GM10266 (cell line): ENCODE data around the gene NDUFS8.

ENCODE experiments used
- DNase-seq: peaks from one replicate; pipeline ENCODE4 v3.0.0; 2012; ENCODE audit errors: extremely low spot score
- TF ChIP-seq, protein P1 (sequence below): IDR thresholded peaks from 2 replicates; pipeline ENCODE4 v1.5.1; 2012; ENCODE audit warnings: mild to moderate bottlenecking, low read depth; ENCODE audit not compliant: control insufficient read depth, insufficient read depth; ENCODE audit errors: missing control alignments

Gene NDUFS8

DNA sequence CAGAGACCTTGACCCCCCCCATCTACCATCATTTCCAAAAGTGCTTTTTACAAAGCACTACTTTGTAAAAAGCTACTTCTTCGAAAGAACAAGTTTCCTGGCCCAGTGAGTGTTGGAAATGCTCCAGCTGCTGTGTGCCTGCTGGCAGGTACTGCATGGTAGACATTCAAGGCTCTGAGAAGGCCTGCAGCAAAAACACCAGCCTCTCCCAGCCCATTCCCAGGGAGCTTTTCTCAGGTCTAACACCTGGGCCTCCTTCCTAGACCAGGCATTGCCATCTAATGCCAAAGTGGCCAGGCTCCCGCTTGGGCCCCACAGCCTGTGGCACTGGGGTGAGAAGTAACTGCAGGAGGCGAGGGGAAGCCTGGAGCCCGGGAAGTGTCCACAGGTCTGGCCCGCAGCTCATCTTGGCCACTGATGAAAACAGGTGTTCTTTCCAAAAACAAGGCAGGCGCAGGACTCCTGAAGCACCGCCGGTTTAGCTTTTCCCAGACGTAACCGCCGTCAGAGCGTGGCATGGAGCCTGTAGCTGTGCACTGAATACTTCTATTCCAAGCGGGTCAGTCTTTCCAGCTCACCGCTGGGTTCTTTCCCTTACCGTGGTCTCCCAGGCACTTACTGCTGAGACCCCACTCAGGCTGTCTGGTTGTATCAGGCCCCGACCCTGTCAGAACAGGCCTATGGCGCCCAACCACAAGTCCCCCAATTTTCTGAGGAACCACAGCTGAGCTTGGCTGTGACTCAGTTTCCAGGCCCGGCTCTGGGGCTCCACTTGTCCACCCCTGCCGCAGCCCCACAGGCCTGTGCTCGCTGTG, 7.1 kb downstream of the NDUFS8 start:
- DNase-seq, result no peak
- TF ChIP-seq, protein P1, sequence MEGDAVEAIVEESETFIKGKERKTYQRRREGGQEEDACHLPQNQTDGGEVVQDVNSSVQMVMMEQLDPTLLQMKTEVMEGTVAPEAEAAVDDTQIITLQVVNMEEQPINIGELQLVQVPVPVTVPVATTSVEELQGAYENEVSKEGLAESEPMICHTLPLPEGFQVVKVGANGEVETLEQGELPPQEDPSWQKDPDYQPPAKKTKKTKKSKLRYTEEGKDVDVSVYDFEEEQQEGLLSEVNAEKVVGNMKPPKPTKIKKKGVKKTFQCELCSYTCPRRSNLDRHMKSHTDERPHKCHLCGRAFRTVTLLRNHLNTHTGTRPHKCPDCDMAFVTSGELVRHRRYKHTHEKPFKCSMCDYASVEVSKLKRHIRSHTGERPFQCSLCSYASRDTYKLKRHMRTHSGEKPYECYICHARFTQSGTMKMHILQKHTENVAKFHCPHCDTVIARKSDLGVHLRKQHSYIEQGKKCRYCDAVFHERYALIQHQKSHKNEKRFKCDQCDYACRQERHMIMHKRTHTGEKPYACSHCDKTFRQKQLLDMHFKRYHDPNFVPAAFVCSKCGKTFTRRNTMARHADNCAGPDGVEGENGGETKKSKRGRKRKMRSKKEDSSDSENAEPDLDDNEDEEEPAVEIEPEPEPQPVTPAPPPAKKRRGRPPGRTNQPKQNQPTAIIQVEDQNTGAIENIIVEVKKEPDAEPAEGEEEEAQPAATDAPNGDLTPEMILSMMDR, result no peak

DNA sequence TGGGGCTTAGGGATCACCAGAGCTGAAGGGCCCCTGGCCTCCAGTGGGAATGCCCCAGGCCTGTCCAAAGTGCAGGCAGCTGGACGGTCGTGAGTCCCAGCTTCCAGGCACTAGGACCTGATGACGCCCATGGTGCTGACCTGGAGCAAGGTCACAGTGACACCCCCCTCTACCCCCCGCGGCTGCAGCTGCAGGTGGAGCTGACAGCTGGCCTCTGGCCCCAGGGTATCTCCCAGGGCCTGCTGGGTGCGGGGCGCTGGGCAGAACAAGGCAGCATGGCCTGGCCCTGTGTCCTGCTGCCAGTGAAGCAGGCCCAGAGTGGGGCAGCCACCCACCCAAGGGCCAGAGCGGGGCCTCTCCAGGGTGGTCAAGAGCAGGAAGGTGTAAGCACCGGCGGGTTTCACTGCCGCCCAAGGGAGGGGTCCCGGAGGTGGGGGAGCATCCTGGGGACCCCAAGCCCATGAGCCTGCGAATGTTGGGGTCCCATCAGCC, 7.8 kb downstream of the NDUFS8 start:
- TF ChIP-seq, protein P1, result no peak

DNA sequence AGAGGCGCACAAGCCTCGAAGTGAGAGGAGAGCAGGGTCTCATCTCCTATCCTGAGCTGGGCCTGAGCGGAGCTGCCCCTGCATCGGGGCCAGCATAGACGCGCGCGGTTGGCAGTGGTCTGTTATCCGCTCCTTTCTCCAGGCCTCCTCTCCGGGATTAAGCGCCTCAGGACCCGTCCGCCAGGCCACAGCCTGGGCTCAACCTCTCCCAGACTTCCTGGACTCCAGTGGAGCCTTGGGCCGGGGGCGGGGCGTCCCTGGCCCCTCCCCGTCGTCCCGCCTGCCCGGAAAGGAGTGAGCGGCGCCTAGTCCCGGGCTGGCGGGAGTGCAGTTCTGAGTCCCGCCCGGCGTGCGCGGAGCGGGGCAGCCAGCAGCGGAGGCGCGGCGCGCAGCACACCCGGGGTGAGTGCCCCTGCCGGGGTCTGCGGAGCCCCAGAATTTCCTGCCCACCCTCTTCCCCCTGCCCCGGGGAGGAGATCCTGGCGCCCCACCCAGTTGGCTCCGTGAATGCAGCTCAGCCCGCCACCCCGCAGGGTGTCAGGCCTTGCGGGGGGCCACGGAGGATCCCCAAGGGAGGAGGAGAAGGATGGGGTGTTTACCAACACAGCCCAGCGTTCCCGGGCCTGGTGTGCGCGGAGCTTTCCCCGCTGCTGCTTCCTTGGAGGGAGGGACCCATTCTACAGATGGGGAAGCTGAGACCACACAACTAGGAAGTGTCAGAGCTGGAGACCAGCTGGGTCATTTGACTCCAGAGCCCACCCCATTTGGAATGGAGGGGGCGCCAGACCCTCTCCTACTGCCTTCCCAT, 8.4 kb downstream of the NDUFS8 start, which contains the start of gene TCIRG1:
Gene TCIRG1 (plus strand): TSS at position 308 of the 808 bp plus-strand sequence. CDS start 2,247 bp downstream, outside the sequence.
- DNase-seq, result peak; percentile 93
- TF ChIP-seq, protein P1, result no peak

More for the DNA sequence above, 7.8 kb downstream of the NDUFS8 start:
- no peak for DNase-seq

DNA sequence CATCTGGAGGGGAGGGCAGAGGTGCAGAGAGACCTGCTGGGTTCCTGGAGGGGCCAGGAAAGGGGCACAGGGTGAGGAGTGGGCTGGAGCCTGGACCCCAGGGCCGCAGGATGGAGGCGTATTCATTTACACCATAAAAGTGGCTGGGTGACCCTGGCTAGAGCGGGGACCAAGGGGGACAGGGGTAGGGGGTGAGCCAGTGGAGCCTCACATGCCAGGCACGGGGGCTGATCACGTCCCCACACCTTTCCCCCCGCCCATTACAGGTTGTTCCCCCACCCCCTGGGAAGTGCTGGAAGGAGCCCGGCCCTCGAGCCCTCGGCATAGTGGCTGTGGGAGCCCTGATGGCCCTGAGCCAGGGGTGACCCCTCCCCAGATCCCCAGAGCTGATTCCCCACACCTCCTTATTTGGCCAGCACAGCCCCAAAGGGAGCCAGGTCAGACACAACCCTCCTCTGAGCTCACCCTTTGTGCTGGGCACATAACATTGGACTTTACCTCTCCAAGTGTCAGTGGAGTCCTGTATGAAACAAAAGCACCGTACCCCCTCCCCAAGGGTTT, 9.1 kb downstream of the NDUFS8 start:
- TF ChIP-seq, protein P1, result no peak
- no peak for DNase-seq

DNA sequence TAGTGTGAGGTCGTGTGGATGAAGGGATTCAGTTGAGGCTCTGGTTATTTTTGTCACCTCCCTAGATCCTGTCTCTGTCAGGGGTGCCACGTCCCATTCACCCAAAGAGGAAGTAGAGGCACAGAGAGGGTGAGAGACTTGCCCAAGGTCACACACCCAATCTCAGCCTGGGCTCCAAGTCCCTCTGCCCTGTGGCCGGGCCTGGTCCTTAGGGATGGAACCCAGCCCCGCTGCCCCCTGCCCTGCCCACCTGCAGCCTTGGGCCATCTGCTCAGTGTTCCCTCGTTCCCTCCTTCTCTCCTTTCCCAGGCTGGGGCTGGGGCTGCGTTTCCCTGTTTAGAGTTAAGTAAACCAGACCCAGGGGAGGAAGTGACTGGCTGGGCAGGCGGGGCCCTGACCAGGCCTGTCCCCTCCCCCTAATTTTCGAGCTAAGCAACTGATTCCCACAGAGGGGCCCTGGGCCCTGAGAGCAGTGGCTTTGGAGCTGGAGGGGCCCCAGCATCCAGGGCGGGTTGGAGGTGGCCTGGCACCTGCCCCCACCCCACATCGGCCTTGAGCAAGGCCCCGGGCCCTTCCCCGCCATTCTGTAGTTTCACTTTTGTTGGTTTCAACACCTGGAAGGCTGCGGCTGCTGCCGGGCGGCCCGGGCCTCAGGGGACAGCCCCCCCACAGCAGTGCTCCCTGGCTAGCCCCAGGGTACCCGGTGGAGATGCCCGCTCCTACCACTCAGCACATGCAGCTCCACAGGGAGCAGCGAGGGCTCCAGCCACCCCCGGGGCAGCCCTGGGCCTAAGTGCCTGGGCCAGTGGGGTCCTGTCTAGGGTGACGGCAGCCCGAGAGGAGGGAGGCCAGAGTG, 9.8 kb downstream of the NDUFS8 start:
- TF ChIP-seq, protein P1, result no peak
- DNase-seq, result peak; percentile 89

DNA sequence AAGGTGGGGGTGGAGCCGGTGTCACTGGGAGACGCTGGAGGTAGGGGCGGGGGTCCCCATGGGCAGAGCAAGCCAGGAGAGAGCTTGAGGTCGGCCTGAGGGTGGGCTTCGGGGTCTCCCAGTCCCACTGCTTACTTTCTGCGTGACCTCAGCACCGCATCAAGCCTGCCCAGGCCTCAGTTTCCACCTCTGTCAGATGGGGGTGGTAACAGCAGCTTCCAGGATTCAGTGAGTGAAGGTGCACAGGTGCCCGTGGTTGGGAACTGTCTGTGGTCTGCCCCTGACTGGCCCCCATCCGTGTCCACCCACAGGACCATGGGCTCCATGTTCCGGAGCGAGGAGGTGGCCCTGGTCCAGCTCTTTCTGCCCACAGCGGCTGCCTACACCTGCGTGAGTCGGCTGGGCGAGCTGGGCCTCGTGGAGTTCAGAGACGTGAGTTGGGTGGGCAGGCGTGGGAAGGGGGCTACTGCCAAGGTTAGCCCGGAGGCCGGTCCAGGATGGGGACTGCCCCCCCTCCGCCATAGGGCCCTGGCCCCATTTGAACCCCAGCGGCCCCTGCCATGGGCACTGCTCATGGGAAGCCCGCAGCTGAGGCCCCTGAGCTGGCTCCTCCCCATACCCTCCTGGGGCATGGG, 10.6 kb downstream of the NDUFS8 start:
- DNase-seq, result no peak
- TF ChIP-seq, protein P1, result no peak
